Measurements from ENCODE around the gene SLC5A4.

SLC5A4 gene

GRCh38 chr22:32232191-32232830, 22.8 kb downstream of the SLC5A4 start:
- no peak for DNase-seq

- DNase-seq: no peak
Observed at GRCh38 chr22:32226326-32227104, 28.6 kb downstream of the SLC5A4 start.

GRCh38 chr22:32222991-32223390, 32.2 kb downstream of the SLC5A4 start:
- DNase-seq: no peak

GRCh38 chr22:32219026-32219425, 36.1 kb downstream of the SLC5A4 start:
- DNase-seq: no peak

- no peak for DNase-seq
Observed at GRCh38 chr22:32218470-32218869, 36.7 kb downstream of the SLC5A4 start.

GRCh38 chr22:32217465-32217864, 37.7 kb downstream of the SLC5A4 start:
- no peak for DNase-seq

GRCh38 chr22:32216911-32217310, 38.2 kb downstream of the SLC5A4 start:
- no peak for DNase-seq

GRCh38 chr22:32211011-32211410, 44.1 kb downstream of the SLC5A4 start:
- no peak for DNase-seq

GRCh38 chr22:32208681-32209080, 46.5 kb downstream of the SLC5A4 start:
- DNase-seq: no peak

GRCh38 chr22:32207971-32208480, 47.1 kb downstream of the SLC5A4 start:
- no peak for DNase-seq

GRCh38 chr22:32206774-32207758, 48.1 kb downstream of the SLC5A4 start:
- DNase-seq: no peak

GRCh38 chr22:32205974-32206773, 49.0 kb downstream of the SLC5A4 start:
- DNase-seq: no peak

GRCh38 chr22:32204856-32205722, 50.1 kb downstream of the SLC5A4 start, which contains the start of gene RFPL2:
RFPL2 (minus strand) TSS chr22:32205073; CDS start chr22:32202451, 2,622 bp downstream.
- no peak for DNase-seq

GRCh38 chr22:32204040-32204855, 50.9 kb downstream of the SLC5A4 start:
- DNase-seq: no peak

GRCh38 chr22:32203181-32204039, 51.7 kb downstream of the SLC5A4 start:
- DNase-seq: peak; percentile 43

GRCh38 chr22:32202539-32203180, 52.5 kb downstream of the SLC5A4 start:
- no peak for DNase-seq

GRCh38 chr22:32202161-32202538, 53.0 kb downstream of the SLC5A4 start:
- no peak for DNase-seq

GRCh38 chr22:32200752-32201151, 54.4 kb downstream of the SLC5A4 start:
- DNase-seq: no peak

GRCh38 chr22:32199961-32200360, 55.2 kb downstream of the SLC5A4 start:
- no peak for DNase-seq

Measured in femur (tissue), 1 donor.